Activated B cell treated with CpG ODN at 0.5 μM for 24 hours (primary cell): ENCODE results near the gene ODAD2. TPM values are rescaled to one million over a fixed set of nuclear protein-coding genes. Genes with fewer than 3 reads are reported as not detected.

Source experiments
- ATAC-seq: fragments of 200-7000 bp; cut with Tn5 transposase; one replicate; pipeline ENCODE4 v1.10.0; 2021; ENCODE audit warnings: low read depth, mild to moderate bottlenecking, moderate library complexity
- CTCF ChIA-PET: fragments of 350-600 bp; sonication (Branson Sonifier 250); formaldehyde crosslinking; loops from one replicate; lab custom pipeline; 2021; ENCODE audit warnings: antibody characterized with exemption; lab: Charles Lee
- POLR2A ChIA-PET: fragments of 350-600 bp; sonication (Branson Sonifier 250); formaldehyde crosslinking; loops from one replicate; lab custom pipeline; 2021; ENCODE audit warnings: antibody characterized with exemption; lab: Charles Lee
- DNase-seq: peaks from one replicate; pipeline ENCODE4 v3.0.0; 2022
- H3K27ac Mint-ChIP-seq: one replicate; pipeline ENCODE4 v1.8.0; 2020; ENCODE audit warnings: mixed read lengths
- H3K27me3 Mint-ChIP-seq: one replicate; pipeline ENCODE4 v1.8.0; 2021; ENCODE audit warnings: mixed read lengths
- H3K36me3 Mint-ChIP-seq: one replicate; pipeline ENCODE4 v1.8.0; 2021; ENCODE audit warnings: low read depth, mixed read lengths
- H3K4me1 Mint-ChIP-seq: one replicate; pipeline ENCODE4 v1.8.0; 2021; ENCODE audit warnings: mixed read lengths
- H3K4me3 Mint-ChIP-seq: one replicate; pipeline ENCODE4 v1.8.0; 2020; ENCODE audit warnings: mild to moderate bottlenecking, mixed read lengths
- H3K9me3 Mint-ChIP-seq: one replicate; pipeline ENCODE4 v1.8.0; 2020; ENCODE audit warnings: mixed read lengths
- intact Hi-C: fragments of 100-400 bp; cut with micrococcal nuclease; formaldehyde crosslinking; loops from one replicate; pipeline ENCODE4 v1.15.1; 2024
- total RNA-seq: library from RNA; stranded (reverse); gene quantifications from 2 replicates; pipeline ENCODE4 v1.2.3, GENCODE V29; 2022
- TF ChIP-seq, protein P1 (sequence below): fragments of 200-600 bp; IDR thresholded peaks from one replicate; pipeline ENCODE4 v1.8.0; 2022; ENCODE audit warnings: antibody characterized with exemption, mild to moderate bottlenecking

The ODAD2 gene
- total RNA-seq, 1 donor from 2014 or later = not detected

DNA sequence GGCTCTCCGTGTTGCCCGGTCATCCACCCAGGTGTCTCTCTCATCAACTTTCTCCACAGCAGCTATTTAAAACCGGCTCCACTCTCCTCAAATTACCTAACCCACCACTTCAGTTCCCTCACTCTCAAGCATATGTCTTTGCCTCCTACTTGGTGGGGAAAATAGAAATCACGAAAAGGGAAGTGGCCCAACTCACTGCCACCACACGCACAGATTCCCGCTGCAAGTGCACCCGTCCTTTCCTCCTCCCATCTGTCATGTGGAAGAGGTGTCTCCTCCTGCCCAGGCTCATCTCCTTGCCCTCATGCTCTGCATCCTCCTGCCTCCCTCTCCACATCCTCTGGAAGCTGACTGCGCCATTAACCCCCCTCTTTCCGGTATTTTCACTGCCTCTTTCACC is 172.5 kb downstream of the ODAD2 start:
- H3K9me3 Mint-ChIP-seq = no peaks in the 10 kb centered on the region

DNA sequence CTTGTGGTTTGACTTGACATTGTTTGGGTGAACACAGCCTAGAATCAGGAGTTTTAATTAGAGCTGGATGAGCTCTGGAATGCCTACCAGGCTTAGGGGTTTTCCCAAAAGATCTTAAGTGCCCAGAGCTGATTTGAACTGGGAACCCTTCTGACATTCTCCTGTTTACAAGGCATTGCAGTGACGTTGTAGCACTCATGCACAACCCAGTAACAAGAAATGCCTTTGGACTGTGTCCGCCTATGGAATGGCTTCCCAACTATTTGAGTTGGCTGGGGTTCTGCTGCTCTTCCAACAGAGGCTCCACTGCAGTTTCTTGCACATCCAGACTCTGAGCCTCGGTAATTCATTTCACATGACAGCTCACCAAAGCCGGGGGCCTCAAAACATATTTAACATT is 176.6 kb downstream of the ODAD2 start:
- Mint-ChIP-seq H3K36me3 (no peaks in the 10 kb centered on the region), H3K27ac (no peak overlapping the region), H3K4me3 (no peak overlapping the region), H3K27me3 (no peaks in the 10 kb centered on the region), H3K9me3 (no peaks in the 10 kb centered on the region), H3K4me1 (no peaks in the 10 kb centered on the region)
- intact Hi-C loops = no loop called here
- ATAC-seq = no peak
- ChIA-PET CTCF (no interaction called here), POLR2A (no interaction called here)
- no peak for DNase-seq
- TF ChIP-seq, protein P1, sequence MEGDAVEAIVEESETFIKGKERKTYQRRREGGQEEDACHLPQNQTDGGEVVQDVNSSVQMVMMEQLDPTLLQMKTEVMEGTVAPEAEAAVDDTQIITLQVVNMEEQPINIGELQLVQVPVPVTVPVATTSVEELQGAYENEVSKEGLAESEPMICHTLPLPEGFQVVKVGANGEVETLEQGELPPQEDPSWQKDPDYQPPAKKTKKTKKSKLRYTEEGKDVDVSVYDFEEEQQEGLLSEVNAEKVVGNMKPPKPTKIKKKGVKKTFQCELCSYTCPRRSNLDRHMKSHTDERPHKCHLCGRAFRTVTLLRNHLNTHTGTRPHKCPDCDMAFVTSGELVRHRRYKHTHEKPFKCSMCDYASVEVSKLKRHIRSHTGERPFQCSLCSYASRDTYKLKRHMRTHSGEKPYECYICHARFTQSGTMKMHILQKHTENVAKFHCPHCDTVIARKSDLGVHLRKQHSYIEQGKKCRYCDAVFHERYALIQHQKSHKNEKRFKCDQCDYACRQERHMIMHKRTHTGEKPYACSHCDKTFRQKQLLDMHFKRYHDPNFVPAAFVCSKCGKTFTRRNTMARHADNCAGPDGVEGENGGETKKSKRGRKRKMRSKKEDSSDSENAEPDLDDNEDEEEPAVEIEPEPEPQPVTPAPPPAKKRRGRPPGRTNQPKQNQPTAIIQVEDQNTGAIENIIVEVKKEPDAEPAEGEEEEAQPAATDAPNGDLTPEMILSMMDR = no peak

More for the DNA sequence above, 172.5 kb downstream of the ODAD2 start:
- TF ChIP-seq, protein P1 = no peak
- CTCF ChIA-PET = no interaction called here
- POLR2A ChIA-PET = no interaction called here
- no peak for ATAC-seq
- Mint-ChIP-seq H3K4me1 (no peaks in the 10 kb centered on the region), H3K27me3 (no peaks in the 10 kb centered on the region), H3K4me3 (no peak overlapping the region), H3K27ac (no peak overlapping the region), H3K36me3 (no peaks in the 10 kb centered on the region)
- no peak for DNase-seq
- intact Hi-C loops = no loop called here

DNA sequence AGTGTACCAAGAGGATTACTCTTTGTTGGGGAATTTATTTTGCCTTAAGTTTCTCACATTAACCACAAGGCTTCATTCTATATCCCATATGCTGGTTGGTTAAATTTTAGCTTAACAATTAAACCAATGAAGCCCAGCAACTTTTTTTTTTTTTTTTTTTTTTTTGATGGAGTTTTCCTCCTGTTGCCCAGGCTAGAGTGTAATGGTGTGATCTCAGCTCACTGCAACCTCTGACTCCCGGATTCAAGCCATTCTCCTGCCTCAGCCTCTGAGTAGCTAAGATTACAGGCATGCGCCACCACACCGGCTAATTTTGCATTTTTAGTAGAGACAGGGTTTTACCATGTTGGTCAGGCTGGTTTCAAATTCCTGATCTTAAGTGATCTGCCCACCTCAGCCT is 178.2 kb downstream of the ODAD2 start:
- no peaks in the 10 kb centered on the region for H3K36me3 Mint-ChIP-seq
- no peak overlapping the region for H3K4me3 Mint-ChIP-seq
- CTCF ChIA-PET = no interaction called here
- H3K27ac Mint-ChIP-seq = no peak overlapping the region
- DNase-seq (no peak), ATAC-seq (no peak)
- POLR2A ChIA-PET = no interaction called here
- H3K9me3 Mint-ChIP-seq = no peaks in the 10 kb centered on the region
- no peaks in the 10 kb centered on the region for H3K27me3 Mint-ChIP-seq
- no peaks in the 10 kb centered on the region for H3K4me1 Mint-ChIP-seq
- intact Hi-C loops = no loop called here
- TF ChIP-seq, protein P1 = no peak

DNA sequence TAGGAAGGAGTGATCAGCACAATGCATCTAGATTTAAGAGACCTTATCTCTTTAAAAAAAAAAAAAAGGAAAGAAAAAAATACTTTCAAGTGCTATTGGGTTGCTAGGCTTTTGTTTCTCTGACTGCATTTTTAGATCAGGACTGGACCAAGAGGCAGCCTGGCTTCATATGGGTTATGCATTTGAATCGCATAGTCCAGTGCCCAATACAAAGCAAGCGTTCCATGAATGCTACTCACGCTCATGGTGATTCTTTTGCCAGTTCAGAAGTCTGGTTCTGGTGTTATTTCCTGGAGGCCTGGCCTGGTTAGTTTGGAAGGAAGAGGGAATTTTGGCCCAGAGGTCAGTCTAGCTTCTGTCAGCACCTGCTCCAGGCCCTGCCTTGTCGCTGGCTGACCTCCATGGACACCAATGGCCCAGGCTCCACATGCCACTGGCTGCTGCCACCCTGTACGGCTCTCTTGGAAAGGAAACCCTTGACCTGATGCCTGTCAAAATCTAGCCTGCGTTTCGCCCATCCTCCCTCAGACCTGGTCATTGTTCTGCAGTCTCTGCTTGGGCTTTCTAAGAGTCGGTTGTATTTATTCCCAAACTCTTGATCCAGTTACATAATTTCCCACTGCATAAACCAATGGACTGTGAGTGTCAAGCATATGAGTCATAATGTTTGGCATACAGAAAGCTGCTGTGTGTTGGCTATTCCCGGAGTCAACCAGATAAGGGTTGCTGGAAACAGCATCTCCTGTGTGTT is 178.9 kb downstream of the ODAD2 start:
- no peaks in the 10 kb centered on the region for H3K27me3 Mint-ChIP-seq
- no peak overlapping the region for H3K27ac Mint-ChIP-seq
- H3K4me3 Mint-ChIP-seq = no peak overlapping the region
- DNase-seq (no peak), ATAC-seq (no peak)
- H3K36me3 Mint-ChIP-seq = no peaks in the 10 kb centered on the region
- TF ChIP-seq, protein P1 = no peak
- intact Hi-C loops = no loop called here
- H3K9me3 Mint-ChIP-seq = no peaks in the 10 kb centered on the region
- CTCF ChIA-PET = no interaction called here
- H3K4me1 Mint-ChIP-seq = no peaks in the 10 kb centered on the region
- POLR2A ChIA-PET = no interaction called here

DNA sequence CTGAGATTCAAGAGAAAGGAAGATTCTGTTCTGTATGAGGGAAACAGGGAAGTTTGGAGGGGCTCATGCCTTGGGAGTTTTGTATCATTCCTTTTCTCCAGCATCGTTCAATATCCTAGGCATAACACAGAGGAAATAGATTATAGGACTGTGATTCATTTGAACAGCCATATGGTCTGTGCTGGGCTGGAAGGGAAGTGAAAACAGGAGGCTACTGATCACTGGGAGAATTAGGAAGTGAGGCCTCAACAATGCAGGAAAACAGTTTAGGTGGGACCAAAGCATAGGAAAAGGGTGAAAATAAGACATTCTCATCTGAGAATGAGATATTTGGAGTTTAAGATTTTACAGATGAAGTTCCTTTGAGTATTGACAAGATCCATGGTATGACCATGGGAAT is 182.6 kb downstream of the ODAD2 start:
- intact Hi-C loops = no loop called here
- TF ChIP-seq, protein P1 = no peak
- CTCF ChIA-PET = no interaction called here
- H3K36me3 Mint-ChIP-seq = no peaks in the 10 kb centered on the region
- POLR2A ChIA-PET = no interaction called here
- H3K4me1 Mint-ChIP-seq = no peaks in the 10 kb centered on the region
- no peak for DNase-seq
- no peak overlapping the region for H3K4me3 Mint-ChIP-seq
- H3K9me3 Mint-ChIP-seq = no peaks in the 10 kb centered on the region
- H3K27ac Mint-ChIP-seq = no peak overlapping the region
- H3K27me3 Mint-ChIP-seq = no peaks in the 10 kb centered on the region
- no peak for ATAC-seq
